ENCODE measurements around the gene SFXN3. TPM values are rescaled to one million over a fixed set of nuclear protein-coding genes. Genes with fewer than 3 reads are reported as not detected.
A peak's percentile ranks its signal among the peaks of the same experiment; 100 is the strongest.
"Not testable (repeated sequence)": the region's sequence is repeated elsewhere in the genome, so short reads cannot be mapped to it uniquely, and the experiment has no call there.

SFXN3 gene
- total RNA-seq, 1 experiment from 2014 or later, result 35.8 TPM

- DNase-seq (ENCODE audit: low spot score), result no peak
Measured at GRCh38 chr10:101015582-101015973, 15.5 kb upstream of the SFXN3 start.

GRCh38 chr10:101016814-101017213, 14.2 kb upstream of the SFXN3 start:
- no peak for DNase-seq (ENCODE audit: low spot score)

GRCh38 chr10:101018118-101018599, 12.9 kb upstream of the SFXN3 start:
- no peak for DNase-seq (ENCODE audit: low spot score)

GRCh38 chr10:101018600-101019439, 12.2 kb upstream of the SFXN3 start:
- peak; percentile 75 for DNase-seq (ENCODE audit: low spot score)

- DNase-seq (ENCODE audit: low spot score), result no peak
Measured at GRCh38 chr10:101019440-101019703, 11.7 kb upstream of the SFXN3 start.

- no peak for DNase-seq (ENCODE audit: low spot score)
Measured at GRCh38 chr10:101020427-101021075, 10.5 kb upstream of the SFXN3 start.

GRCh38 chr10:101021239-101021638, 9.8 kb upstream of the SFXN3 start:
- no peak for DNase-seq (ENCODE audit: low spot score)

GRCh38 chr10:101021692-101022251, 9.3 kb upstream of the SFXN3 start:
- no peak for DNase-seq (ENCODE audit: low spot score)

- DNase-seq (ENCODE audit: low spot score), result no peak
Measured at GRCh38 chr10:101022967-101023705, 7.9 kb upstream of the SFXN3 start.

- no peak for DNase-seq (ENCODE audit: low spot score)
Measured at GRCh38 chr10:101027106-101027720, 3.8 kb upstream of the SFXN3 start.

- no peak for DNase-seq (ENCODE audit: low spot score)
Measured at GRCh38 chr10:101028446-101029337, 2.3 kb upstream of the SFXN3 start.

- no peak for DNase-seq (ENCODE audit: low spot score)
Measured at GRCh38 chr10:101029520-101030295, 1.3 kb upstream of the SFXN3 start.

- DNase-seq (ENCODE audit: low spot score), result no peak
Measured at GRCh38 chr10:101030496-101031127, 422 bp upstream of the SFXN3 start.

GRCh38 chr10:101031796-101032636, 982 bp downstream of the SFXN3 start:
- DNase-seq (ENCODE audit: low spot score), result peak; percentile 60

GRCh38 chr10:101032637-101033224, 1.7 kb downstream of the SFXN3 start:
- DNase-seq (ENCODE audit: low spot score), result peak; percentile 91

GRCh38 chr10:101033276-101033675, 2.2 kb downstream of the SFXN3 start:
- DNase-seq (ENCODE audit: low spot score), result no peak

- not testable (repeated sequence) for DNase-seq (ENCODE audit: low spot score)
Measured at GRCh38 chr10:101034404-101034803, 3.4 kb downstream of the SFXN3 start.

- no peak for DNase-seq (ENCODE audit: low spot score)
Measured at GRCh38 chr10:101035314-101035713, 4.3 kb downstream of the SFXN3 start.
